Erythroblast (primary cell): ENCODE measurements around the gene RGS14.

Experiments
- GATA1 ChIP-seq: IDR thresholded peaks from 2 replicates; pipeline ENCODE4 v1.6.1; 2011; ENCODE audit warnings: low read depth, mild to moderate bottlenecking, control low read depth, low read length, moderate library complexity
- POLR2A ChIP-seq: IDR thresholded peaks from 2 replicates; pipeline ENCODE4 v1.6.1; 2011; ENCODE audit warnings: mild to moderate bottlenecking, low read length

- TF ChIP-seq POLR2A (no peak), GATA1 (no peak)
Measured at GRCh38 chr5:177365845-177366527, 8.3 kb downstream of the RGS14 start.
